Vagina (tissue), 2 donors: ENCODE results near the gene CEP162.

Experiments
- CTCF ChIP-seq, 3 experiments: fragments of 450-650 bp in 2 of 3; fragments of 200-600 bp in 1 of 3; sonication (generic) in 1 of 3; IDR thresholded peaks; one replicate each; pipeline ENCODE4 v1.5.1; 2017 to 2019; ENCODE audit warnings: antibody characterized with exemption in 3 of 3, mild to moderate bottlenecking in 2 of 3, moderate library complexity in 2 of 3
- POLR2A ChIP-seq, 2 donors: fragments of 450-650 bp; IDR thresholded peaks; one replicate each; pipeline ENCODE4 v1.6.1; 2017; ENCODE audit warnings: antibody characterized with exemption in 2 of 2, mild to moderate bottlenecking in 2 of 2, moderate library complexity in 2 of 2

DNA sequence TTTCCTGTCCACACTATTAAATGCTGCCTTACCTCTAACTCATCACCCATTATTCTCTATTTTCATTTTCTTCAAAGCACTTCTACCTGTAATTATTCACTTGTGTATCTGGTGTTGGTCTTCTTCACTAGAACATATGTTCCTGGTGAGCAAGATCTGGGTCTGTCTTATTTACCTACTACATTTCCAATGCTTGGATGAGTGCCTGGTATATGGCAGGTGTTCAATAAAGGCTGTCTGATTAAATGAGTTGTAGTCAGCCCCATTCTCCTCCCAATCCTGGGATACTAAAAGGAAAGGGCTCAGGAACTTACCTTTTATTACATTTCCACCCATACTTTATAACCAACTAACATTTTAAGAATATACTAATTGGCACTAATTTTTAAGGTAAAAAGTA lies 61.0 kb downstream of the CEP162 start:
- TF ChIP-seq POLR2A (IDR thresholded peaks at IDR 0.05), result no peak
- no peak for TF ChIP-seq CTCF (IDR thresholded peaks at IDR 0.05)
